ENCODE results near the gene MYCN.

Gene MYCN

GRCh38 chr2:15976354-15976753 lies 36.0 kb downstream of the MYCN start:
- DNase-seq (ENCODE audit: low spot score) = no peak

GRCh38 chr2:15979051-15979758 lies 38.9 kb downstream of the MYCN start:
- DNase-seq (ENCODE audit: low spot score) = no peak

- DNase-seq (ENCODE audit: low spot score) = no peak
These were observed 39.6 kb downstream of the MYCN start for GRCh38 chr2:15979759-15980604.

- no peak for DNase-seq (ENCODE audit: low spot score)
These were observed 40.3 kb downstream of the MYCN start for GRCh38 chr2:15980605-15981098.

- no peak for DNase-seq (ENCODE audit: low spot score)
These were observed 41.3 kb downstream of the MYCN start for GRCh38 chr2:15981646-15982045.

GRCh38 chr2:15982285-15983044 lies 42.1 kb downstream of the MYCN start:
- DNase-seq (ENCODE audit: low spot score) = no peak

GRCh38 chr2:15983496-15983895 lies 43.1 kb downstream of the MYCN start:
- DNase-seq (ENCODE audit: low spot score) = no peak

GRCh38 chr2:15984368-15985255 lies 44.3 kb downstream of the MYCN start:
- DNase-seq (ENCODE audit: low spot score) = no peak

GRCh38 chr2:15985531-15985930 lies 45.2 kb downstream of the MYCN start:
- DNase-seq (ENCODE audit: low spot score) = no peak

GRCh38 chr2:15986068-15986560 lies 45.8 kb downstream of the MYCN start:
- no peak for DNase-seq (ENCODE audit: low spot score)

- no peak for DNase-seq (ENCODE audit: low spot score)
These were observed 46.3 kb downstream of the MYCN start for GRCh38 chr2:15986644-15987043.

- no peak for DNase-seq (ENCODE audit: low spot score)
These were observed 48.4 kb downstream of the MYCN start for GRCh38 chr2:15988733-15989132.

GRCh38 chr2:15989559-15989958 lies 49.2 kb downstream of the MYCN start:
- DNase-seq (ENCODE audit: low spot score) = no peak

- DNase-seq (ENCODE audit: low spot score) = no peak
These were observed 50.1 kb downstream of the MYCN start for GRCh38 chr2:15990151-15991101.

GRCh38 chr2:15991231-15991630 lies 50.9 kb downstream of the MYCN start:
- DNase-seq (ENCODE audit: low spot score) = no peak

- DNase-seq (ENCODE audit: low spot score) = no peak
These were observed 52.3 kb downstream of the MYCN start for GRCh38 chr2:15992457-15993231.

- DNase-seq (ENCODE audit: low spot score) = no peak
These were observed 52.9 kb downstream of the MYCN start for GRCh38 chr2:15993232-15993610.

- no peak for DNase-seq (ENCODE audit: low spot score)
These were observed 53.3 kb downstream of the MYCN start for GRCh38 chr2:15993666-15994065.

GRCh38 chr2:15995603-15996002 lies 55.3 kb downstream of the MYCN start:
- DNase-seq (ENCODE audit: low spot score) = no peak

Data from LoVo (cell line).